GM13977 (cell line): ENCODE measurements around the gene NSUN6.

Experiments used
- DNase-seq: peaks from one replicate; pipeline ENCODE4 v3.0.0; 2012; ENCODE audit warnings: low spot score
- in situ Hi-C: fragments of 300-500 bp; cut with MboI; formaldehyde crosslinking; loops from one replicate; pipeline ENCODE4 v1.12.0; 2022; ENCODE audit warnings: low sequenced_read_pairs, low pct_unique_long_range_greater_than_20kb, mixed read lengths, inconsistent platforms; ENCODE audit not compliant: unreplicated experiment
- TF ChIP-seq, protein P1 (sequence below): IDR thresholded peaks from 2 replicates; pipeline ENCODE4 v1.5.1; 2012; ENCODE audit warnings: mild to moderate bottlenecking, control low read depth; ENCODE audit not compliant: insufficient read depth; ENCODE audit errors: extremely low read depth, missing control alignments

The NSUN6 gene

GRCh38 chr10:18505456-18506118, 145.8 kb downstream of the NSUN6 start:
- in situ Hi-C loops = no loop called here
- TF ChIP-seq, protein P1, sequence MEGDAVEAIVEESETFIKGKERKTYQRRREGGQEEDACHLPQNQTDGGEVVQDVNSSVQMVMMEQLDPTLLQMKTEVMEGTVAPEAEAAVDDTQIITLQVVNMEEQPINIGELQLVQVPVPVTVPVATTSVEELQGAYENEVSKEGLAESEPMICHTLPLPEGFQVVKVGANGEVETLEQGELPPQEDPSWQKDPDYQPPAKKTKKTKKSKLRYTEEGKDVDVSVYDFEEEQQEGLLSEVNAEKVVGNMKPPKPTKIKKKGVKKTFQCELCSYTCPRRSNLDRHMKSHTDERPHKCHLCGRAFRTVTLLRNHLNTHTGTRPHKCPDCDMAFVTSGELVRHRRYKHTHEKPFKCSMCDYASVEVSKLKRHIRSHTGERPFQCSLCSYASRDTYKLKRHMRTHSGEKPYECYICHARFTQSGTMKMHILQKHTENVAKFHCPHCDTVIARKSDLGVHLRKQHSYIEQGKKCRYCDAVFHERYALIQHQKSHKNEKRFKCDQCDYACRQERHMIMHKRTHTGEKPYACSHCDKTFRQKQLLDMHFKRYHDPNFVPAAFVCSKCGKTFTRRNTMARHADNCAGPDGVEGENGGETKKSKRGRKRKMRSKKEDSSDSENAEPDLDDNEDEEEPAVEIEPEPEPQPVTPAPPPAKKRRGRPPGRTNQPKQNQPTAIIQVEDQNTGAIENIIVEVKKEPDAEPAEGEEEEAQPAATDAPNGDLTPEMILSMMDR = no peak
- DNase-seq = no peak

GRCh38 chr10:18504161-18504560, 147.2 kb downstream of the NSUN6 start:
- in situ Hi-C loops = no loop called here
- no peak for DNase-seq
- TF ChIP-seq, protein P1 = no peak

GRCh38 chr10:18501629-18502028, 149.8 kb downstream of the NSUN6 start:
- TF ChIP-seq, protein P1 = no peak
- no peak for DNase-seq
- in situ Hi-C loops = no loop called here

DNA sequence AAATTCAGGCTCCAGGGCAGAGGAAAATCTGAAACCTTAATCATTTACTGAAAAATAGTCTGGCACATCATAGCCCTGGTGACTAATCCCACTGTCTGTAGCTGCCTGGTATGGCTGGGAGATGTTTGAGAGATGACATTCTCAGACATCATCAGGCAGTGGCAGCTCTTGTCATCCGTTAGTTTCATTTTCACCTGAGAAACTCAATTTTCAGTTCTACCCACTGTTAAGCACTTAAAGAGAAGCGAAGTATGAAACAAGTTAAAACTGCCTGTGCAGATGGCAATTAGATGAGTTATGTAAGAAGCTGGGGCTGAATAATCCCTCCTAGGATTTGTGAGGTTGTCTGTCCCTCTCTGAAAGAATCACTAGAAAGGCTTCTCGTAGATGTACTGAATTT, 150.2 kb downstream of the NSUN6 start:
- peak; percentile 19 for DNase-seq
- in situ Hi-C loops = no loop called here
- TF ChIP-seq, protein P1 = no peak

DNA sequence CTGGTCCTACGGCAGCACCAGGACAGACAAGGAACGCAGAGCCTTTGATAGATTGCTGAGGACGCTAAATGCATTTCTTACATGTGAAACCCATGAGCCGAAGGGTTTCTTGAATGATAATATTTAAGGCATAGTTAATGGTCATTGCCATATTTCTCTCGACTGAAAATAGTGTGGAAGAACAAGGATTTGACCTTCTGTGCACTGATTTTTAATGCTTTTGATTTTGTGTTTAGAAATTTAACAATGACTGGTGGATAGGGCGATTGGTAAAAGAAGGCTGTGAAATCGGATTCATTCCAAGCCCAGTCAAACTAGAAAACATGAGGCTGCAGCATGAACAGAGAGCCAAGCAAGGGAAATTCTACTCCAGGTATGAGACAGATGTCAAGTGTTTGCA, 150.8 kb downstream of the NSUN6 start:
- in situ Hi-C loops = no loop called here
- TF ChIP-seq, protein P1 = no peak
- DNase-seq = no peak

- in situ Hi-C loops = no loop called here
- TF ChIP-seq, protein P1 = no peak
- DNase-seq = no peak
These were observed 152.4 kb downstream of the NSUN6 start for GRCh38 chr10:18498998-18499397.
